Activated CD8-positive, alpha-beta memory T cell treated with anti-CD3 and anti-CD28 coated beads for 4 hours (primary cell): ENCODE results near the gene BBLN.

Experiments used
- DNase-seq, 2 donors: peaks; one replicate each; pipeline ENCODE4 v3.0.0-alpha.2; 2020; ENCODE audit warnings: low read depth in 2 of 2

The BBLN gene

DNA sequence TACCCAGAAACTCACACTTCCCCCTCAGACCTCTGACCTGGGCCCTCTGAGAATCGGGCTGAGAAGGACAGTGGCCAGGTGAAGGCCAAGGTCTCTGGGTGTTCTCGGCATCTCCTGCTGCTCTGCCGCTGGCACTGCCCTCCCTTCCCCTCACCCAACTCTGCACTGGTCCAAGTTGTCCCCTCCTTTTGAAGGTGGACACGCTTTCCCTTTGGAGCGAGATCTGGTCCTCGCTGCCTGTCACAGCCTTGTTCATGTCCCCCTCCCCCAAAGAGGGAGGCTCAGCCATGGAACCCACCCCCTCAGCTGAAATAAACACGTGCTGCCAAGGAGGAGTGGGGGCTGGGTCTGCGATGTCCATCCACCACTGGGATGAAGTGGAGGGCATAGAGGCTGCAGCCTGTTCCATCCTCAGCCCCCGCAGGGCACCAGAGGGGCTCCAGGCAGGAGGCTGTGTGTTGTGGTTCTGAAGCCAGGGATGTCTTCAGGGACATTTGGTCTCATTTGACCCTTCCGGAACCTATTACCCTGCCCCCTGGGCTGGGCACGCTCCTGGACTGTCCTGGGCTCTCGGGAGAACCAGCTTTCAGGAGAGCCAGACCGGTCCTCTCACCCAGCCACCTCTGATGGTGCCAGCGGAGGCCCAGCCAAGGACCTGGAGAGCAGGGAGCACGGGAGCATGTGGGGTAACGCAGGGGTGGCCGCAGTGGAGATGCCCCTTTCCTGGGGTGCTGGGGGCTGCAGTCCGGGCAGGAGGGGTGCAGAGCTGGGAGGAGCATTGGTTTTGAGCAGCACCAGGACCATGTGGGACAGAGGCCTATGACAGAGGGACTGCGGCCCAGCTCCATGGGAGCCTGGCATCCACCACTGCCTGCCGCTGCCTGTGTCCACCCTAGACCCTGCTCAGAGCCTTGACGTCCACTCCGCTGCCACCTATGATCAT is 15.6 kb upstream of the BBLN start:
- DNase-seq = no peak

DNA sequence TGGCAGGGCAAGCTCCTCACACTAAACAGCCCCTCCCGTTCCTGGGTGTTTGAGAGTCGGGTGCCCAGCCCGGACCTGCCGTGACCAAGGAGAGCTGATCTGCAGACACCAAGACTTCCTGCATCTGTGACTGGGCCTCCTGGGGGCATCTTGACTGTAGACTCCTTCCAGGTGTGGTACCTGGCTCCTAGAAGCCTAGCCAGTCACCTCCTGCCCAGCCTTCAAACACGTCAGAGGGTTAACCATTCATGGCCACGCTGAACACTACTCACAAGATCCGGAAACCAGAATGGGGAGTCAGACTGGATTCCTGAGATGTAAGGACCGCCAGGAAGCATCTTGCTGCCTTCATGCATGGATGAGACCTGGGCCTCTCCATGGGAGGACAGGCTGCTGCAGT is 14.5 kb upstream of the BBLN start:
- DNase-seq = no peak

- no peak for DNase-seq
Measured at GRCh38 chr9:128145951-128146351, 14.1 kb upstream of the BBLN start.

- no peak for DNase-seq
Measured at GRCh38 chr9:128146591-128147120, 13.4 kb upstream of the BBLN start.

GRCh38 chr9:128148509-128149000 is 11.5 kb upstream of the BBLN start:
- DNase-seq = no peak

- DNase-seq = no peak
Measured at GRCh38 chr9:128149001-128149701, 10.9 kb upstream of the BBLN start, which contains the start of gene LCN2. Gene LCN2 (plus strand): TSS chr9:128149453. CDS start chr9:128149526, 73 bp downstream.

DNA sequence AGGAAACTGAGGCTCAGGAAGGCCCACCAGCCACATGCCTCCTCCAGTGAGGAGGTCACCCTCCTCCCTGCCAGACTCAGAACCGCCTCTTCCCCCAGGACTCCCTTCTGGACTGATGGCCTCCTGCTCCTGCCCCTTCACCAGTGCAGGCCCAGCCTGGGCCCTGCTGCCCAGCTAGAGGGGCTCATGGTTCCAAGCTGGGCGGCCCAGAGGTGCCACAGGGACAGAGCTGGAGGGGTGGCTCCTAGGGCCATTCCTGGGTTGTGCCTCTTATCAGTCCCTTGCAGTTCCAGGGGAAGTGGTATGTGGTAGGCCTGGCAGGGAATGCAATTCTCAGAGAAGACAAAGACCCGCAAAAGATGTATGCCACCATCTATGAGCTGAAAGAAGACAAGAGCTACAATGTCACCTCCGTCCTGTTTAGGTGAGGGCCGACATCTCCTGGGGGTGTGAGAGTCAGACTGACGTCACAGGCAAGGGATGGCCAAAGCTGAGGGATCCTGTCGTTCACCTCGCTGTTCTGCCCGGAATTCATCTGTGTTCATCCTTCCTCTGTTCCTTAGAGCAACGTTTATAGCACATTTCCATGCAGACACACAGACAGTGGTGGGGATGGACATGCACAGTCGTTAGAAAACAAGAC is 10.0 kb upstream of the BBLN start:
- DNase-seq = no peak

DNA sequence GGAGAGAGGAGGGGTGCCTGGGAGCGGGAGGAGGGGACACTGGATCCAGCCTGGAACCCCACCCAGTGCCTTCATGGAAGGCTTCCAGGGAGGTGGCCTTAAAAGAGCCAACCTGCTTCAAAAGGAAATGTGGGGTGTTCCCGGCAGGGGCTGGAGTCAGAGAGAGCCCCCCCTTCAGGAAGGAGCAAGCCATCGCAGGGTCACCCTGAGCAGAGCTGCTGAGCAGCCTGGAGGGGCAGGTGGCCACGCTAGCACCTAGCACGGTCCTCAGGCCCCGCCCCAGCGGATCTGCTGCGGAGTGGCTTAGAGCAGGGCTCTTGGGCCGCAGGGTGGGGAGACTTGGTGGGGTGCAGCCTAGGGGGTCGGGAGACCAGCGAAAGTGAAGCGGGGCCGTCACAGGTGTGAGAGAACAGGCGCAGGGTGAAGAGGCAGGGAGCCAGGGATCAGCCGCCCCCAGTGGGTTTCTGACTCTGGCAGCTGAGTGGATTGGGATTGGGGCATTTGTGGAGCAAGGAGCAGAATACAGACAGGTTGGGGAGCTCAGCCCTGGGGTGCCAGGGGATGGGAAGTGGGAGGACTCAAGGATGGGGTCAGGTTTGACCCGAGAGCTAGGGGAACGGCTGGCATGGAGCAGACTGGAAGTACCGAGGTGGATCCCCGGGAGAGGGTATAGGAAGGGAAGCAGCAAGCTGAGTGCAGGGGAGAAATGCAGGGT is 9.3 kb upstream of the BBLN start:
- DNase-seq = no peak

DNA sequence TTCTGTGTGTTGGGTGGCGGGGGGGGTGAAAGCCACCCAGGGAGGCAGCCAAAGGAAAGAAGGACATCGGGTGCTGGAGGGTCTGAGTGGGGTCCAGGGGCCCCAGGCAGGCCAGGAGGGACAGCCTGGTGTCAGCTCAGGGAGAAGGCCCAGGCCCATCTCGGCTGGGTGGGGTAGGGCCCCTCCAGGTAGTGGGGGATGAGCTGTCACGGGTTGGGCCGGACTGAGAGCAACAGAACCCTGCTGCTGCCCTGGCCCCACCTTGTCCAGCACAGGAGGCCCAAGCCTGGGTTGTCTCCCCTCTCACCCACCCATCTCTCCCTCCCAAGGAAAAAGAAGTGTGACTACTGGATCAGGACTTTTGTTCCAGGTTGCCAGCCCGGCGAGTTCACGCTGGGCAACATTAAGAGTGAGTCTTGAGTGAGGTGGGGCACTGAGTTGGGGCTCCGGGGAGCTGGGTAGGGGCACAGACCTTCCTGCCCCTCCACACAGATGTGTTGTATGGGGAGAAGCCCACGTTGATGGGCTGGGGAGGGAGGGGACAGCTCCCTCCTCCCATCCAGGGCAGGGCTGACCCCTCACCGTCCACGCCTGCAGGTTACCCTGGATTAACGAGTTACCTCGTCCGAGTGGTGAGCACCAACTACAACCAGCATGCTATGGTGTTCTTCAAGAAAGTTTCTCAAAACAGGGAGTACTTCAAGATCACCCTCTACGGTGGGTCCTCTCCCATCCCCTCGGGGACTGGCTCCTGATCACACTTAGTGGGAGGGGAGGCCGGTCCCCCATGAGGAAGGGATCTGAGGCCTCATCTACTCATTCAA is 8.5 kb upstream of the BBLN start:
- DNase-seq = no peak

GRCh38 chr9:128152133-128153059 is 7.7 kb upstream of the BBLN start:
- DNase-seq = no peak

- no peak for DNase-seq
Measured at GRCh38 chr9:128153060-128153946, 6.8 kb upstream of the BBLN start.

- no peak for DNase-seq
Measured at GRCh38 chr9:128153947-128154695, 5.9 kb upstream of the BBLN start.

GRCh38 chr9:128155736-128156500 is 4.1 kb upstream of the BBLN start:
- no peak for DNase-seq

DNA sequence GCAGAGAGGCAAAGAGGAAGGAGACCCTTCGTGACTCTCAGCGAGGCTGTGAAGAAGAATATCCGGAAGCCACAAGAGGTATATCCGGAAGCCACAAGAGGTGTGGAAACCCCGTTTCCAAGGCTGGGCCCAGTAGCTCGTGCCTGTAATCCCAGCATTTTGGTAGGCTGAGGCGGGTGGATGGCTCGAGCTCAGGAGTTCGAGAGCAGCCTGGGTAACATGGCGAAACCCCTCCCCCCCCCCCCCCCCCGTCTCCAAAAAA is 612 bp upstream of the BBLN start:
- DNase-seq = peak in 1 of 2 donors; percentile 13

- peak; percentile 41 to 48 for DNase-seq
Measured at GRCh38 chr9:128160603-128160987, 530 bp downstream of the BBLN start.

DNA sequence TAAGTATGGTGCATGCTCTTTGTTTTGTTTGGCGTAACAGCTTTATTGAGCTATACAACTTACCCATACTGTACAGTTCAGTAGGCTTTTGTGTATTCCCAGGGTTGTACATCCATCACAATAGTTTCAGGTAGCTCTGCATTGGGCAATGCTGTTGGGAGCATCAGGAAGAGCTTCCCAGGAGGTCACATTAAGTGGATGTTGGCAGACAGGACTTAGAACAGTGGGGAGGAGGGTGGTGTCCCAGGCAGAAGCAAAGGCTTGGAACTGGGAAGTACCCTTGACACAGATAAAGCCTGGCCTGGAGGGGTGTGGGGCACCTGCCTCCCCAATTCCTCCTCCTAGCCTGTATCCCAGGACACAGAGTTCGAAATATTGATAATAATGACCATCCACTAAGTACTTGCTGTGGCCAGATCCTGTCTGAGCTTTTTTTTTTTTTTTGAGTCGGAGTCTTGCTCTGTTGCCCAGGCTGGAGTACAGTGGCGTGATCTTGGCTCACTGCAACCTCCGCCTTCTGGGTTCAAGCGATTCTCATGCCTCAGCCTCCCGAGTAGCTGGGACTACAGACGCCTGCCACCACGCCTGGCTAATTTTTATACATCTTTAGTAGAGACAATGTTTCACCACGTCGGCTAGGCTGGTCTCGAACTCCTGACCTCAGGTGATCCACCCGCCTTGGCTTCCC is 1.3 kb downstream of the BBLN start:
- DNase-seq = no peak
